ENCODE results near the gene DNM3. TPM values are rescaled to one million over a fixed set of nuclear protein-coding genes. Genes with fewer than 3 reads are reported as not detected.
A peak's percentile ranks its signal among the peaks of the same experiment; 100 is the strongest.

The DNM3 gene
- total RNA-seq, 2 experiments from 2014 or later: 1.6 to 1.8 TPM

- Histone ChIP-seq H3K9me3 (ENCODE audit: control insufficient read depth in 1 of 2, insufficient read depth in 1 of 2, low read length in 2 of 2) (no peaks in the 10 kb centered on the region), H3K4me3 (ENCODE audit: low read length) (no peak overlapping the region), H3K4me1 (ENCODE audit: insufficient read depth, low read length) (no peaks in the 10 kb centered on the region), H3K36me3 (ENCODE audit: insufficient read depth, low read length) (peaks cover 92% of the 10 kb centered on the region), H3K27me3 (ENCODE audit: control insufficient read depth in 1 of 2, insufficient read depth in 2 of 2, low read length in 2 of 2) (no peaks in the 10 kb centered on the region), H3K27ac (ENCODE audit: low read depth in 1 of 2, low read length in 2 of 2) (no peak overlapping the region)
- Mint-ChIP-seq H3K4me1 (ENCODE audit: low read depth) (peaks cover 17% of the 10 kb centered on the region), H3K4me3 (no peak overlapping the region), H3K27ac (no peak overlapping the region), H3K9me3 (no peaks in the 10 kb centered on the region), H3K27me3 (no peaks in the 10 kb centered on the region), H3K36me3 (ENCODE audit: low read depth) (peaks cover 94% of the 10 kb centered on the region)
- ChIA-PET POLR2A (no interaction called here), CTCF (interaction anchor here (0.8 kb wide), 1 partner anchor 13 kb away, joined by 3 read pairs; the partner anchor contains the start of gene METTL13)
- ATAC-seq (ENCODE audit: poor library complexity) (peak; percentile 75), DNase-seq (peak in 6 of 14 experiments; percentile 7 to 42 (median 34))
- TF ChIP-seq CTCF (IDR thresholded peaks at IDR 0.05): no peak
- intact Hi-C loops (cut with DNase I, micrococcal nuclease): no loop called here
Measured at GRCh38 chr1:171794085-171794484, 47.2 kb upstream of the DNM3 start.

- peaks cover 73% of the 10 kb centered on the region for H3K36me3 ChIP-seq (ENCODE audit: insufficient read depth, low read length)
- H3K27me3 Mint-ChIP-seq: no peaks in the 10 kb centered on the region
- DNase-seq (no peak), ATAC-seq (ENCODE audit: poor library complexity) (no peak)
- ChIA-PET CTCF (no interaction called here), POLR2A (no interaction called here)
- no peak for TF ChIP-seq CTCF (IDR thresholded peaks at IDR 0.05)
- peaks cover 19% of the 10 kb centered on the region for H3K4me1 Mint-ChIP-seq (ENCODE audit: low read depth)
- no peaks in the 10 kb centered on the region for H3K4me1 ChIP-seq (ENCODE audit: insufficient read depth, low read length)
- H3K9me3 ChIP-seq (ENCODE audit: control insufficient read depth in 1 of 2, insufficient read depth in 1 of 2, low read length in 2 of 2): no peaks in the 10 kb centered on the region
- intact Hi-C loops (cut with DNase I, micrococcal nuclease): no loop called here
- H3K27ac ChIP-seq (ENCODE audit: low read depth in 1 of 2, low read length in 2 of 2): no peak overlapping the region
- peaks cover 69% of the 10 kb centered on the region for H3K36me3 Mint-ChIP-seq (ENCODE audit: low read depth)
- no peak overlapping the region for H3K4me3 ChIP-seq (ENCODE audit: low read length)
- H3K27me3 ChIP-seq (ENCODE audit: control insufficient read depth in 1 of 2, insufficient read depth in 2 of 2, low read length in 2 of 2): no peaks in the 10 kb centered on the region
- H3K9me3 Mint-ChIP-seq: no peaks in the 10 kb centered on the region
- H3K4me3 Mint-ChIP-seq: no peak overlapping the region
- H3K27ac Mint-ChIP-seq: no peak overlapping the region
Measured at GRCh38 chr1:171796592-171796991, 44.7 kb upstream of the DNM3 start.

- POLR2A ChIA-PET: no interaction called here
- TF ChIP-seq CTCF (IDR thresholded peaks at IDR 0.05): no peak
- Histone ChIP-seq H3K9me3 (ENCODE audit: control insufficient read depth in 1 of 2, insufficient read depth in 1 of 2, low read length in 2 of 2) (no peaks in the 10 kb centered on the region), H3K36me3 (ENCODE audit: insufficient read depth, low read length) (peaks cover 55% of the 10 kb centered on the region), H3K27ac (ENCODE audit: low read depth in 1 of 2, low read length in 2 of 2) (no peak overlapping the region), H3K4me1 (ENCODE audit: insufficient read depth, low read length) (no peaks in the 10 kb centered on the region), H3K27me3 (ENCODE audit: control insufficient read depth in 1 of 2, insufficient read depth in 2 of 2, low read length in 2 of 2) (no peaks in the 10 kb centered on the region), H3K4me3 (ENCODE audit: low read length) (no peak overlapping the region)
- no peak for ATAC-seq (ENCODE audit: poor library complexity)
- Mint-ChIP-seq H3K36me3 (ENCODE audit: low read depth) (peaks cover 52% of the 10 kb centered on the region), H3K27ac (no peak overlapping the region), H3K27me3 (no peaks in the 10 kb centered on the region), H3K4me3 (no peak overlapping the region), H3K9me3 (no peaks in the 10 kb centered on the region), H3K4me1 (ENCODE audit: low read depth) (peaks cover 20% of the 10 kb centered on the region)
- CTCF ChIA-PET: interaction anchor here (0.7 kb wide), 1 partner anchor 12 kb away, joined by 3 read pairs; no protein-coding TSS in a partner anchor
- no peak for DNase-seq
- intact Hi-C loops (cut with DNase I, micrococcal nuclease): no loop called here
Measured at GRCh38 chr1:171798311-171798710, 43.0 kb upstream of the DNM3 start.

Measured in CD4-positive, alpha-beta T cell (primary cell).